Measurements from ENCODE around the gene GPATCH11.
A peak's percentile ranks its signal among the peaks of the same experiment; 100 is the strongest.

Gene GPATCH11

GRCh38 chr2:37083873-37084794, at the start of gene GPATCH11, which contains the start of gene HEATR5B:
TSS of gene GPATCH11 (plus strand) at chr2:37084518. CDS start at chr2:37088382, 3,864 bp downstream.
TSS of gene HEATR5B (minus strand) at chr2:37084372. CDS start at chr2:37083414, 958 bp downstream.
- in situ Hi-C loops (cut with MboI; ENCODE audit: low sequenced_read_pairs): no loop called here
- Histone ChIP-seq H3K9me3 (no peaks in the 10 kb centered on the region), H3K36me3 (replicated peaks) (peaks cover 9% of the 10 kb centered on the region; the same call in 1 of the 2 replicates), H3K4me1 (peaks cover 12% of the 10 kb centered on the region), H3K4me3 (peak within 1 kb of the TSS; percentile 84), H3K27me3 (ENCODE audit: low read depth) (no peaks in the 10 kb centered on the region)
- peak; percentile 97 to 98 for DNase-seq (ENCODE audit: low spot score in 2 of 2)

GRCh38 chr2:37037771-37038170, 46.5 kb upstream of the GPATCH11 start:
- no peak for DNase-seq (ENCODE audit: low spot score in 2 of 2)
- Histone ChIP-seq H3K27me3 (ENCODE audit: low read depth) (no peaks in the 10 kb centered on the region), H3K4me3 (no peak overlapping the region), H3K9me3 (no peaks in the 10 kb centered on the region), H3K36me3 (replicated peaks) (peaks cover 2% of the 10 kb centered on the region; the same call in 1 of the 2 replicates), H3K4me1 (no peaks in the 10 kb centered on the region)
- in situ Hi-C loops (cut with MboI; ENCODE audit: low sequenced_read_pairs): no loop called here

- H3K9me3 ChIP-seq: no peaks in the 10 kb centered on the region
- H3K36me3 ChIP-seq (replicated peaks): peaks cover 2% of the 10 kb centered on the region; the same call in 1 of the 2 replicates
- H3K27me3 ChIP-seq (ENCODE audit: low read depth): no peaks in the 10 kb centered on the region
- no peak overlapping the region for H3K4me3 ChIP-seq
- in situ Hi-C loops (cut with MboI; ENCODE audit: low sequenced_read_pairs): no loop called here
- no peaks in the 10 kb centered on the region for H3K4me1 ChIP-seq
- no peak for DNase-seq (ENCODE audit: low spot score in 2 of 2)
These were observed 44.7 kb upstream of the GPATCH11 start for GRCh38 chr2:37039580-37039979.

GRCh38 chr2:37052600-37053332, 31.6 kb upstream of the GPATCH11 start:
- Histone ChIP-seq H3K4me3 (no peak overlapping the region), H3K36me3 (replicated peaks) (peaks cover 12% of the 10 kb centered on the region), H3K9me3 (no peaks in the 10 kb centered on the region), H3K4me1 (no peaks in the 10 kb centered on the region), H3K27me3 (ENCODE audit: low read depth) (no peaks in the 10 kb centered on the region)
- in situ Hi-C loops (cut with MboI; ENCODE audit: low sequenced_read_pairs): no loop called here
- DNase-seq (ENCODE audit: low spot score in 2 of 2): no peak

- H3K4me1 ChIP-seq: no peaks in the 10 kb centered on the region
- H3K9me3 ChIP-seq: no peaks in the 10 kb centered on the region
- in situ Hi-C loops (cut with MboI; ENCODE audit: low sequenced_read_pairs): no loop called here
- peaks cover 9% of the 10 kb centered on the region for H3K36me3 ChIP-seq (replicated peaks)
- no peak overlapping the region for H3K4me3 ChIP-seq
- no peak for DNase-seq (ENCODE audit: low spot score in 2 of 2)
- no peaks in the 10 kb centered on the region for H3K27me3 ChIP-seq (ENCODE audit: low read depth)
These were observed 24.5 kb upstream of the GPATCH11 start for GRCh38 chr2:37059841-37060240.

- DNase-seq (ENCODE audit: low spot score in 2 of 2): no peak
- Histone ChIP-seq H3K4me3 (no peak overlapping the region), H3K4me1 (no peaks in the 10 kb centered on the region), H3K36me3 (replicated peaks) (peaks cover 9% of the 10 kb centered on the region), H3K27me3 (ENCODE audit: low read depth) (no peaks in the 10 kb centered on the region), H3K9me3 (no peaks in the 10 kb centered on the region)
- in situ Hi-C loops (cut with MboI; ENCODE audit: low sequenced_read_pairs): no loop called here
These were observed 23.9 kb upstream of the GPATCH11 start for GRCh38 chr2:37060446-37060845.

- Histone ChIP-seq H3K36me3 (replicated peaks) (peaks cover 9% of the 10 kb centered on the region), H3K9me3 (no peaks in the 10 kb centered on the region), H3K4me3 (no peak overlapping the region), H3K27me3 (ENCODE audit: low read depth) (no peaks in the 10 kb centered on the region), H3K4me1 (no peaks in the 10 kb centered on the region)
- no peak for DNase-seq (ENCODE audit: low spot score in 2 of 2)
- in situ Hi-C loops (cut with MboI; ENCODE audit: low sequenced_read_pairs): no loop called here
These were observed 23.2 kb upstream of the GPATCH11 start for GRCh38 chr2:37061013-37061711.

- H3K36me3 ChIP-seq (replicated peaks): peaks cover 8% of the 10 kb centered on the region
- in situ Hi-C loops (cut with MboI; ENCODE audit: low sequenced_read_pairs): no loop called here
- H3K4me3 ChIP-seq: no peak overlapping the region
- no peaks in the 10 kb centered on the region for H3K4me1 ChIP-seq
- no peaks in the 10 kb centered on the region for H3K27me3 ChIP-seq (ENCODE audit: low read depth)
- no peaks in the 10 kb centered on the region for H3K9me3 ChIP-seq
- no peak for DNase-seq (ENCODE audit: low spot score in 2 of 2)
These were observed 22.5 kb upstream of the GPATCH11 start for GRCh38 chr2:37061776-37062175.

GRCh38 chr2:37068686-37069085, 15.6 kb upstream of the GPATCH11 start:
- no peaks in the 10 kb centered on the region for H3K27me3 ChIP-seq (ENCODE audit: low read depth)
- H3K4me3 ChIP-seq: no peak overlapping the region
- in situ Hi-C loops (cut with MboI; ENCODE audit: low sequenced_read_pairs): no loop called here
- no peaks in the 10 kb centered on the region for H3K4me1 ChIP-seq
- DNase-seq (ENCODE audit: low spot score in 2 of 2): no peak
- peaks cover 3% of the 10 kb centered on the region for H3K36me3 ChIP-seq (replicated peaks)
- H3K9me3 ChIP-seq: no peaks in the 10 kb centered on the region

GRCh38 chr2:37070931-37071330, 13.4 kb upstream of the GPATCH11 start:
- H3K4me3 ChIP-seq: no peak overlapping the region
- H3K36me3 ChIP-seq (replicated peaks): peaks cover 3% of the 10 kb centered on the region
- H3K4me1 ChIP-seq: no peaks in the 10 kb centered on the region
- DNase-seq (ENCODE audit: low spot score in 2 of 2): no peak
- H3K27me3 ChIP-seq (ENCODE audit: low read depth): no peaks in the 10 kb centered on the region
- no peaks in the 10 kb centered on the region for H3K9me3 ChIP-seq
- in situ Hi-C loops (cut with MboI; ENCODE audit: low sequenced_read_pairs): no loop called here

GRCh38 chr2:37080266-37080665, 4.1 kb upstream of the GPATCH11 start:
- peaks cover 8% of the 10 kb centered on the region for H3K4me1 ChIP-seq

GRCh38 chr2:37080689-37081088, 3.6 kb upstream of the GPATCH11 start:
- H3K9me3 ChIP-seq: no peaks in the 10 kb centered on the region
- H3K36me3 ChIP-seq (replicated peaks): peaks cover 3% of the 10 kb centered on the region; the same call in 1 of the 2 replicates
- H3K4me3 ChIP-seq: no peak overlapping the region
- H3K27me3 ChIP-seq (ENCODE audit: low read depth): no peaks in the 10 kb centered on the region
- H3K4me1 ChIP-seq: peaks cover 12% of the 10 kb centered on the region
- in situ Hi-C loops (cut with MboI; ENCODE audit: low sequenced_read_pairs): no loop called here
- no peak for DNase-seq (ENCODE audit: low spot score in 2 of 2)

More at GRCh38 chr2:37080266-37080665, 4.1 kb upstream of the GPATCH11 start:
- in situ Hi-C loops (cut with MboI; ENCODE audit: low sequenced_read_pairs): no loop called here
- no peaks in the 10 kb centered on the region for H3K27me3 ChIP-seq (ENCODE audit: low read depth)
- H3K36me3 ChIP-seq (replicated peaks): peaks cover 3% of the 10 kb centered on the region; the same call in 1 of the 2 replicates
- no peaks in the 10 kb centered on the region for H3K9me3 ChIP-seq
- no peak for DNase-seq (ENCODE audit: low spot score in 2 of 2)
- no peak overlapping the region for H3K4me3 ChIP-seq

- in situ Hi-C loops (cut with MboI; ENCODE audit: low sequenced_read_pairs): no loop called here
- Histone ChIP-seq H3K9me3 (no peaks in the 10 kb centered on the region), H3K4me3 (peak overlapping the region; percentile 84), H3K36me3 (replicated peaks) (peaks cover 9% of the 10 kb centered on the region; the same call in 1 of the 2 replicates), H3K27me3 (ENCODE audit: low read depth) (no peaks in the 10 kb centered on the region), H3K4me1 (peaks cover 12% of the 10 kb centered on the region)
- no peak for DNase-seq (ENCODE audit: low spot score in 2 of 2)
These were observed 479 bp downstream of the GPATCH11 start for GRCh38 chr2:37084797-37085196.
